ENCODE measurements around the gene SVEP1.

- TF ChIP-seq CTCF (conservative IDR thresholded peaks at IDR 0.05; ENCODE audit: low read depth, low read length) (no peak), EZH2phosphoT487 (IDR thresholded peaks at IDR 0.05; ENCODE audit: borderline replicate concordance, low read length) (no peak)
These were observed 234.7 kb downstream of the SVEP1 start for GRCh38 chr9:110344821-110345220.
